HG02884 (cell line): ENCODE measurements around the gene RASSF4.

Experiments used
- ATAC-seq: cut with Tn5 transposase; IDR thresholded peaks from one replicate; pipeline ENCODE4 v1.9.1; 2021; ENCODE audit warnings: mild to moderate bottlenecking, moderate library complexity; ENCODE audit not compliant: unreplicated experiment

Gene RASSF4

GRCh38 chr10:44959247-44960087 is at the start of gene RASSF4:
Gene RASSF4 (plus strand): TSS chr10:44959802. CDS start chr10:44970203, 10,401 bp downstream.
- peak; percentile 93 for ATAC-seq

GRCh38 chr10:44909910-44910309 is 49.7 kb upstream of the RASSF4 start:
- no peak for ATAC-seq

- no peak for ATAC-seq
Measured at GRCh38 chr10:44910602-44911001, 49.0 kb upstream of the RASSF4 start.

GRCh38 chr10:44911081-44911540 is 48.5 kb upstream of the RASSF4 start, which contains the start of gene TMEM72:
Gene TMEM72 (plus strand): TSS chr10:44911337. CDS start chr10:44911513, 176 bp downstream.
- ATAC-seq, result no peak

- ATAC-seq, result no peak
Measured at GRCh38 chr10:44911951-44912350, 47.7 kb upstream of the RASSF4 start.

GRCh38 chr10:44913350-44914081 is 46.1 kb upstream of the RASSF4 start:
- no peak for ATAC-seq

GRCh38 chr10:44914891-44915290 is 44.7 kb upstream of the RASSF4 start:
- no peak for ATAC-seq

GRCh38 chr10:44916429-44916828 is 43.2 kb upstream of the RASSF4 start:
- no peak for ATAC-seq

GRCh38 chr10:44917848-44918247 is 41.8 kb upstream of the RASSF4 start:
- no peak for ATAC-seq

- ATAC-seq, result no peak
Measured at GRCh38 chr10:44920252-44920651, 39.4 kb upstream of the RASSF4 start.

GRCh38 chr10:44921061-44921460 is 38.5 kb upstream of the RASSF4 start:
- ATAC-seq, result no peak

GRCh38 chr10:44921506-44921905 is 38.1 kb upstream of the RASSF4 start:
- ATAC-seq, result no peak

GRCh38 chr10:44922021-44922420 is 37.6 kb upstream of the RASSF4 start:
- no peak for ATAC-seq

GRCh38 chr10:44922796-44923545 is 36.6 kb upstream of the RASSF4 start:
- ATAC-seq, result no peak

- no peak for ATAC-seq
Measured at GRCh38 chr10:44923611-44924010, 36.0 kb upstream of the RASSF4 start.

- ATAC-seq, result no peak
Measured at GRCh38 chr10:44924261-44925040, 35.2 kb upstream of the RASSF4 start.

GRCh38 chr10:44925224-44925623 is 34.4 kb upstream of the RASSF4 start:
- no peak for ATAC-seq

- ATAC-seq, result no peak
Measured at GRCh38 chr10:44925811-44926750, 33.5 kb upstream of the RASSF4 start.

GRCh38 chr10:44926751-44927351 is 32.8 kb upstream of the RASSF4 start:
- ATAC-seq, result no peak
